ENCODE measurements around the gene TEX47.

TEX47 gene

GRCh38 chr7:88758381-88759229 is 36.9 kb downstream of the TEX47 start:
- no peak for TF ChIP-seq POLR2A (IDR thresholded peaks at IDR 0.05; ENCODE audit: low read depth, low read length)
- TF ChIP-seq SPI1 (IDR thresholded peaks at IDR 0.05; ENCODE audit: low read depth, low read length) = no peak
- no peak for TF ChIP-seq PAX5 (IDR thresholded peaks at IDR 0.05; ENCODE audit: insufficient read depth, low read length, severe bottlenecking)
- no peak for TF ChIP-seq POU2F2 (IDR thresholded peaks at IDR 0.05; ENCODE audit: low read depth, low read length)
- no peak for TF ChIP-seq TAF1 (IDR thresholded peaks at IDR 0.05; ENCODE audit: low read depth, low read length)
- no peak for TF ChIP-seq POLR2AphosphoS5 (IDR thresholded peaks at IDR 0.05; ENCODE audit: low read depth, low read length)
- no peak for DNase-seq (ENCODE audit: insufficient read length, low spot score)
- FAIRE-seq = no peak

- DNase-seq (ENCODE audit: insufficient read length, low spot score) (no peak), FAIRE-seq (no peak)
- TF ChIP-seq POLR2AphosphoS5 (IDR thresholded peaks at IDR 0.05; ENCODE audit: low read depth, low read length) (no peak), POU2F2 (IDR thresholded peaks at IDR 0.05; ENCODE audit: low read depth, low read length) (no peak)
These were observed 38.2 kb downstream of the TEX47 start for GRCh38 chr7:88757371-88757770.

- TF ChIP-seq POU2F2 (IDR thresholded peaks at IDR 0.05; ENCODE audit: low read depth, low read length) (no peak), POLR2A (IDR thresholded peaks at IDR 0.05; ENCODE audit: low read depth, low read length) (no peak), POLR2AphosphoS5 (IDR thresholded peaks at IDR 0.05; ENCODE audit: low read depth, low read length) (no peak), SPI1 (IDR thresholded peaks at IDR 0.05; ENCODE audit: low read depth, low read length) (no peak)
- no peak for DNase-seq (ENCODE audit: insufficient read length, low spot score)
- FAIRE-seq = no peak
These were observed 38.7 kb downstream of the TEX47 start for GRCh38 chr7:88756802-88757201.

GRCh38 chr7:88746126-88746525 is 49.4 kb downstream of the TEX47 start:
- no peak for TF ChIP-seq POLR2AphosphoS5 (IDR thresholded peaks at IDR 0.05; ENCODE audit: low read depth, low read length)
- no peak for TF ChIP-seq POU2F2 (IDR thresholded peaks at IDR 0.05; ENCODE audit: low read depth, low read length)
- no peak for TF ChIP-seq POLR2A (IDR thresholded peaks at IDR 0.05; ENCODE audit: low read depth, low read length)
- no peak for TF ChIP-seq TAF1 (IDR thresholded peaks at IDR 0.05; ENCODE audit: low read depth, low read length)
- TF ChIP-seq PAX5 (IDR thresholded peaks at IDR 0.05; ENCODE audit: insufficient read depth, low read length, severe bottlenecking) = no peak
- TF ChIP-seq SPI1 (IDR thresholded peaks at IDR 0.05; ENCODE audit: low read depth, low read length) = no peak
- DNase-seq (ENCODE audit: insufficient read length, low spot score) (no peak), FAIRE-seq (no peak)

All from GM12891 (cell line).